Measurements from ENCODE around the gene MYO1A. TPM values are rescaled to one million over a fixed set of nuclear protein-coding genes. Genes with fewer than 3 reads are reported as not detected.

The MYO1A gene
- total and polyA plus RNA-seq, 10 of the 15 experiments (the other 5 are each of a cell fraction or from before 2014, with no cell fraction given), result 0.01 to 0.34 (median 0.15) TPM; not detected in 2

DNA sequence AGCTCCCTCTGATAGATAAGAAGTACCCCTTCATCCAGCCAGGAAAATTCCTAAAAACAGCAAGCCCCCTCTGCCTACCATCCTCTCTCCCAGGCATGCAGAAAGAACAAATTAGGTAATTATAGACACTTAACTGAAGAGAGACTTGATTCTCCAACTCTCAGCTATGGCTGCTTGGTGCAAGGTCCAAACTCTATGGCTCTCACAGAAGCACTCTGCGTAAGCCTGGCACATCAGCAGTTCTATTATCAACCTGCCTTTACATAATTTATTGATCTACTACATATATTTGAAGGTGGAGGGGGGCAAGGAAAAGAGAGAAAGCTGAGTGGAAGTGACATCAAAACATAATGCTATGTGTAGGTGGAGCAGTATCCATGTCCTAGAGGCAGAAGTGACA lies 1.1 kb upstream of the MYO1A start:
- no peak overlapping the region for H2AFZ ChIP-seq (ENCODE audit: control insufficient read depth, low read depth, low read length)
- no TSS peak for BruUV-seq (replicated peaks)
- DNase-seq (ENCODE audit: low read depth, low spot score) (no peak), ATAC-seq (no peak), FAIRE-seq (no peak)
- no peaks in the 10 kb centered on the region for H3K9me3 ChIP-seq (replicated peaks; ENCODE audit: control insufficient read depth, insufficient read depth, low read length)
- intact Hi-C loops (cut with micrococcal nuclease; ENCODE audit: unreplicated experiment) (no loop called here), in situ Hi-C loops (cut with MboI) (no loop called here)
- H3K79me2 ChIP-seq (ENCODE audit: control insufficient read depth, insufficient read depth, low read length), result no peaks in the 10 kb centered on the region
- 89% methylated on average over 1 of the region's 1 CpG for WGBS (ENCODE audit: insufficient coverage, insufficient replicate concordance, low lambda C conversion rate, missing lambda C conversion rate)
- H3K4me2 ChIP-seq (ENCODE audit: control insufficient read depth, insufficient read depth), result no peak overlapping the region
- H3K4me1 ChIP-seq (ENCODE audit: control insufficient read depth, insufficient read depth, low read length), result peaks cover 15% of the 10 kb centered on the region
- ChIA-PET CTCF (interaction anchor here (1.1 to 2.0 kb wide), 9 partner anchors 10 to 61 kb away, joined by 3 to 7 read pairs (median 3); no protein-coding TSS in a partner anchor), POLR2A (no interaction called here), RAD21 (ENCODE audit: unreplicated experiment) (no interaction called here), SMC1A (ENCODE audit: uncharacterized antibody, unreplicated experiment) (interaction anchor here (1.1 kb wide), 2 partner anchors 8 to 42 kb away, joined by 3 to 4 read pairs; no protein-coding TSS in a partner anchor)
- no peaks in the 10 kb centered on the region for H4K20me1 ChIP-seq (ENCODE audit: control insufficient read depth, insufficient read depth)
- no peak overlapping the region for H3K4me3 ChIP-seq
- H3K9ac ChIP-seq (ENCODE audit: control insufficient read depth, insufficient read depth, low read length), result no peak overlapping the region
- H3K27me3 ChIP-seq (replicated peaks in 1 of 2; ENCODE audit: control insufficient read depth in 2 of 2, insufficient read depth in 2 of 2, low read length in 1 of 2), result no peaks in the 10 kb centered on the region
- no peak overlapping the region for H3K27ac ChIP-seq (ENCODE audit: control insufficient read depth, insufficient read depth)
- H3K36me3 ChIP-seq (ENCODE audit: control insufficient read depth in 2 of 2, insufficient read depth in 2 of 2, low read length in 1 of 2), result no peaks in the 10 kb centered on the region
- no peak for TF ChIP-seq NFIC (IDR thresholded peaks at IDR 0.05; ENCODE audit: low read depth, low read length)
- TF ChIP-seq NR2F1 (conservative IDR thresholded peaks at IDR 0.05), result no peak
- TF ChIP-seq PAX8 (IDR thresholded peaks at IDR 0.05), result no peak
- TF ChIP-seq ZNF207 (IDR thresholded peaks at IDR 0.05; ENCODE audit: borderline replicate concordance), result no peak
- TF ChIP-seq IKZF2 (IDR thresholded peaks at IDR 0.05), result no peak
- TF ChIP-seq EP300 (IDR thresholded peaks at IDR 0.05; ENCODE audit: borderline replicate concordance in 1 of 2, control insufficient read depth in 1 of 2, low read depth in 2 of 2, low read length in 2 of 2), result no peak
- TF ChIP-seq HDGF (IDR thresholded peaks at IDR 0.05), result no peak
- TF ChIP-seq FOS (IDR thresholded peaks at IDR 0.05; ENCODE audit: borderline replicate concordance, extremely low read depth, insufficient read length), result no peak
- no peak for TF ChIP-seq ZNF592 (IDR thresholded peaks at IDR 0.05)
- TF ChIP-seq MYB (IDR thresholded peaks at IDR 0.05; ENCODE audit: borderline replicate concordance, low read depth, low read length), result no peak
- no peak for TF ChIP-seq BRCA1 (IDR thresholded peaks at IDR 0.05; ENCODE audit: low read depth, low read length)
- TF ChIP-seq MEF2A (IDR thresholded peaks at IDR 0.05; ENCODE audit: insufficient read depth, low read depth, low read length), result no peak
- no peak for TF ChIP-seq ZZZ3 (IDR thresholded peaks at IDR 0.05; ENCODE audit: control insufficient read depth, insufficient read length, low read depth)
- TF ChIP-seq ZNF274 (IDR thresholded peaks at IDR 0.05; ENCODE audit: insufficient read depth, insufficient read length), result no peak

Measured in GM12878 (cell line).